ENCODE measurements around the gene AFF4. TPM values are rescaled to one million over a fixed set of nuclear protein-coding genes. Genes with fewer than 3 reads are reported as not detected.

AFF4 gene
- polyA plus RNA-seq, 2 of the 4 experiments (the other 2 are of a cell fraction), result 22.1 to 43.5 TPM

GRCh38 chr5:132850066-132850465 lies 113.4 kb downstream of the AFF4 start:
- no peak overlapping the region for H3K4me2 ChIP-seq
- POLR2A ChIA-PET, result no interaction called here
- no peak overlapping the region for H3K4me3 ChIP-seq
- FAIRE-seq (no peak), ATAC-seq (no peak), DNase-seq (ENCODE audit: low read depth in 1 of 2, low spot score in 1 of 2) (no peak)
- H3K4me1 ChIP-seq, result no peaks in the 10 kb centered on the region
- 63% methylated on average over 2 of the region's 2 CpGs for WGBS (ENCODE audit: missing lambda C conversion rate)
- H3K27ac ChIP-seq, result no peak overlapping the region
- no peak for TF ChIP-seq E2F6 (IDR thresholded peaks at IDR 0.05; ENCODE audit: borderline replicate concordance, low read depth)
- TF ChIP-seq MYC (IDR thresholded peaks at IDR 0.05; ENCODE audit: borderline replicate concordance, low read length), result no peak
- no peak for TF ChIP-seq SMC3 (IDR thresholded peaks at IDR 0.05)
- no peak for TF ChIP-seq HOXB13 (CRISPR knock-in tag; IDR thresholded peaks at IDR 0.05; ENCODE audit: low read depth)
- no peak for TF ChIP-seq RCOR1 (IDR thresholded peaks at IDR 0.05; ENCODE audit: low read depth, low read length)
- no peak for TF ChIP-seq POLR2AphosphoS2 (conservative IDR thresholded peaks at IDR 0.05; ENCODE audit: low read length)
- no peak for TF ChIP-seq CBX2 (IDR thresholded peaks at IDR 0.05; ENCODE audit: borderline replicate concordance, low read depth)
- TF ChIP-seq FOSL2 (IDR thresholded peaks at IDR 0.05), result no peak
- TF ChIP-seq FOSL2 (CRISPR knock-in tag; IDR thresholded peaks at IDR 0.05), result no peak
- no peak for TF ChIP-seq PBX3 (IDR thresholded peaks at IDR 0.05)
- TF ChIP-seq GATA3 (IDR thresholded peaks at IDR 0.05; ENCODE audit: borderline replicate concordance), result no peak
- no peak for TF ChIP-seq USF2 (IDR thresholded peaks at IDR 0.05)
- TF ChIP-seq MAX (IDR thresholded peaks at IDR 0.05), result no peak
- no peak for TF ChIP-seq MAFK (IDR thresholded peaks at IDR 0.05; ENCODE audit: partially characterized antibody)
- CTCF ChIA-PET, result interaction anchor here (1.2 to 3.5 kb wide), 5 partner anchors 10 to 464 kb away, joined by 3 to 13 read pairs (median 8); no protein-coding TSS in a partner anchor
- no peaks in the 10 kb centered on the region for H3K9me3 ChIP-seq

- Histone ChIP-seq H3K4me1 (no peaks in the 10 kb centered on the region), H3K4me2 (no peak overlapping the region), H3K4me3 (no peak overlapping the region), H3K9me3 (no peaks in the 10 kb centered on the region), H3K27ac (no peak overlapping the region)
- WGBS (ENCODE audit: missing lambda C conversion rate), result 12% methylated on average over 1 of the region's 1 CpG
- ChIA-PET POLR2A (no interaction called here), CTCF (interaction anchor here (1.1 to 2.5 kb wide), 5 partner anchors 14 to 463 kb away, joined by 3 to 13 read pairs (median 4); partner anchors contain the start of gene SHROOM1)
- TF ChIP-seq BHLHE40 (IDR thresholded peaks at IDR 0.05; ENCODE audit: low read depth, low read length) (no peak), FOXS1 (CRISPR knock-in tag; IDR thresholded peaks at IDR 0.05) (no peak), ATOH8 (CRISPR knock-in tag; IDR thresholded peaks at IDR 0.05; ENCODE audit: low read depth) (no peak), HOXB5 (CRISPR knock-in tag; IDR thresholded peaks at IDR 0.05) (no peak), CTCF (IDR thresholded peaks at IDR 0.05) (no peak), FOSB (CRISPR knock-in tag; IDR thresholded peaks at IDR 0.05) (no peak), ESRRA (IDR thresholded peaks at IDR 0.05; ENCODE audit: borderline replicate concordance, low read length) (no peak), RNF2 (IDR thresholded peaks at IDR 0.05; ENCODE audit: borderline replicate concordance, low read depth) (no peak), EHMT2 (IDR thresholded peaks at IDR 0.05; ENCODE audit: low read depth) (no peak), CHD4 (IDR thresholded peaks at IDR 0.05; ENCODE audit: borderline replicate concordance) (no peak), POLR2AphosphoS2 (conservative IDR thresholded peaks at IDR 0.05; ENCODE audit: low read length) (no peak), NR3C1 (IDR thresholded peaks at IDR 0.05) (no peak), USF2 (IDR thresholded peaks at IDR 0.05) (no peak), ZNF302 (CRISPR knock-in tag; IDR thresholded peaks at IDR 0.05) (no peak)
- no peak for DNase-seq (ENCODE audit: low read depth in 1 of 2, low spot score in 1 of 2)
- no peak for ATAC-seq
- no peak for FAIRE-seq
Measured at GRCh38 chr5:132849347-132849746, 114.1 kb downstream of the AFF4 start.

Measured in A549 (cell line).